ENCODE measurements around the gene CALN1.
"Not testable (repeated sequence)": the region's sequence is repeated elsewhere in the genome, so short reads cannot be mapped to it uniquely, and the experiment has no call there.

Gene CALN1

DNA sequence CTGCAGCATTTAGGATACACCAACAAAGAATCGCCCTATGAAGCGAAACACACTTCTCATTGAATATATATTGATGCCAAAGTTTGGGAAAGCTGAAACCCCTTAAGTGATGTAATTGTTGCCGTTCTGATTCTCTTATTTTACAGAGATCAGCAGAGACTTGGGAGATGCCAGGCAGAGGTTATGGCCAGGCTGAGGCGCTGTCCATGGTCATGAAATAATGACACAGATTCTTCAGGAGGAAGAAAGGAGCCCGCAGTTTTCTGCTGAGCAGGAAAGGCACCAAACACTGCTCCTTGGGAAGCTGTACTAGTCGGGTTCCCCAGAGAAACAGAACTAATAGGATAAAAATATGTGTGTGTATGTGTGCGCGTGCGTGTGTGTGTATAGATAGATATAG is 566.0 kb downstream of the CALN1 start:
- DNase-seq, result no peak

DNA sequence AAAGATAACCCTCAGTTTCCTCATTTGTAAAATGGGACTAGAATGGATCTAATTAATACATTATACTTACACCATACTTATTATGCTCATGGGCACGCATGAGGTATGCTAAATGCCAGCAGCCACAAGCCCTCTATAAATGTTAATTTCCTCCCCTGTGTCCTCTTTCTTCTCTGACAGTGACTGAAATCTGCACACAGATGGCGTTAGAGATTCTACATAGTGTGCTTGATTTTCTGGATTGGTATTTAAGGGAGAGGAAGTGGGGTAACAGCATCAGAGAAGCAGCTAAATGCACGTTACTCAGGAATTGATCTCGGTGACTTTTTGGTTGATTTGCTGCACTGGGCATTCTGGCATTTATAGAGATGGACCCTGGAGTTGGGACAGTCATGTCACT is 568.5 kb downstream of the CALN1 start:
- DNase-seq, result no peak

DNA sequence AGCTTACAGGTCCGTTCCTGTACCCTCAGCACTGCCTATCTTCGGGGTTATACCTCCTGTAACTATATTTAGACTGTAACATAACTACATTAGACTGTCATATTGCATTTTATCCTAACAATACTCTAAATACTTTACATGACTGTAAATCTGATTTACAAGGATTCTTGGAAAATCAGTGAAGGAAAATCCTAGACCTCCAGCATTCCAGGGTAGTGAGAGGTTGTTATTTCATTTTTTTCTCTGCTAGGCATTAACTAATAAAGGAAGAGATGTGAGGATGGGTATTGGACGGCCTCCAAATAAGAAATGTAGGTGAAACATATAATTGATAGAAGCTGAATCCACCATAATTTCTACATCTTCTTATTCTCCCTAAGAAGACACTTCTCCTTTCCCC is 569.4 kb downstream of the CALN1 start:
- DNase-seq, result no peak

GRCh38 chr7:71842381-71842780 is 569.8 kb downstream of the CALN1 start:
- DNase-seq, result no peak

GRCh38 chr7:71835056-71835455 is 577.1 kb downstream of the CALN1 start:
- no peak for DNase-seq

GRCh38 chr7:71829515-71829914 is 582.6 kb downstream of the CALN1 start:
- DNase-seq, result no peak

DNA sequence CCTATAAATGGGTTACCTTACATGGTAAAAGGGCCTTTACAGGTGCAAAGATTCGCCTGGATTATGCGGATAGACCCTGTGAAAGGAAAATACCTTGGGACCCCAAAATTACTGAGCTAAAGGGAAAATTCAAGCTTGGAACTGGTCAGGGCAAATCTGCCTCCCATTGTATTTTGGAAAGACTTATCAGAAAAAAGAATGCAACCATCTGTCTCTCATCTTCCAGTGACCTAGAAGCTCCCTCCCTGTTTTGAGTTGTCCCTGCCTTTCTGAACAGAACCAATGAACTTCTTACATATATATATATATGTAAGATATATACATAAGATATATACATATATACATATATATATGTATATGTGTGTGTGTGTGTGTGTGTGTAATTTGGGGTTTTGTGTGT is 583.8 kb downstream of the CALN1 start:
- no peak for DNase-seq

DNA sequence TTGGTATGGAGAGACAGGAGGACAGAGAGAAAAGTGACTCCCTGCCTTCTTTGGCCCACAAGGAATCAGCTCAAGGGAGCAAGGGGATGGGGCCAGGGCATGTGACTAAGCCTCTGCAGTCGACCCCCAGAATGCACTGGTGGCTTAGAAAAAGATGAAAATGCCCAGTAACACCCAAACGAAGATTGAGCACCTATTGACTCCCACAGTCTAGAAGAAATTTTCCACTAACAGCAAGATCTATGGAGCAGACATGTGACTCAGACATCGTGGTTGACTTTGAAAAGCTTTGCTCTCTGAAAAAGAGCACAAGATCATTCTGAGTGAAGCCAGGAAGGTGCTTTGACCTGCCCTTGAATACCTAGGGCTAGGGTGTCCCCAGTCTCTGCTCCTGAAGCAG is 586.0 kb downstream of the CALN1 start:
- no peak for DNase-seq

GRCh38 chr7:71824006-71824760 is 588.0 kb downstream of the CALN1 start:
- no peak for DNase-seq

DNA sequence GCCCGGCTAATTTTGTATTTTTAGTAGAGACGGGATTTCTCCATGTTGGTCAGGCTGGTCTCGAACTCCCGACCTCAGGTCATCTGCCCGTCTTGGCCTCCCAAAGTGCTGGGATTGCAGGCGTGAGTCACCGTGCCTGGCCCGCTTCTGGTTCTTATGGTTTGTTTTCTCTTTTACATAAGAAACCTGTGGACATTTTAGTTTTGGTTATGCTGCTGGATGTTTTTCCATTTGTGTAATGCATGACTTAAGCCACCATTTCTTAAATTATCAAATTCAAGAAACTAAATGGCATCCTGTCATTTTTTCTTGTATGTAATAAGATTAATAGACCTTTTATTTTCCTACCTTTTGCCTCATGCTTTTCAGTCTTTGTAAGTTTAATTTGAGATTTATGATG is 589.7 kb downstream of the CALN1 start:
- not testable (repeated sequence) for DNase-seq

DNA sequence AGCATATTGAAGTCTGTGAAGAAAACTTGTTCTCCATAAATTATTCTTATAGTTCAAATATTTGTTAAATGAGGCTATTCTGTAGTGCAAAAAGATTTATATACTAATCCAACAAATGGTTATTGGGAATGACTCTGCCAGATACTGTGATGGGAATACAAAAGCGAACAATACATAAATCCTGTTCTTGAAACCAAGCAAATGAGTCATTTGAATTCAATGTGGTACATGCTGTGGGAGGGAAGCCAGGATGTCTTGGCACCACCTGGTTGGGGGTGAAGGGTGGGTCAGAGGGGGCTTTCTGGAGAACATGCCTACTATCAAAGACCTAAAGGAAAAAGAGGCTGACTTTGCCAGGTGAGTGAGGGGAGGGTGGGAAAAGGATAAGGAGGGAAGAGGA is 594.2 kb downstream of the CALN1 start:
- no peak for DNase-seq

GRCh38 chr7:71808115-71808514 is 604.0 kb downstream of the CALN1 start:
- no peak for DNase-seq

DNA sequence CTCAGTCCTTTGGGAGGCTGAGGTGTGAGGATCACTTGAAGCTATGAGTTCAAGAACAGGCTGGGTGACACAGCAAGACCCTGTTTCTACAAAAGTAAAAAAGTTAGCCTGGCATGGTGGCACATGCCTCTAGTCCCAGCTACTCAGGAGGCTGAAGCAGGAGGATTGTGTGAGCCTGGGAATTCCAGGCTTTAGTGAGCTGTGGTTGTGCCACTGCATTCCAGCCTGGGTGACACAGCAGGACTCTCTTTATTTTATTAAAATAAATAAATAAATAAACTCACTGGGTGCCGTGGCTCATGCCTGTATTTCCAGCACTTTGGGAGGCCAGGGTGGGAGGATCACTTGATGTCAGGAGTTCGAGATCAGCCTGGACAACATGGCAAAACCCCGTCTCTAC is 607.9 kb downstream of the CALN1 start:
- DNase-seq, result no peak

GRCh38 chr7:71801976-71802375 is 610.2 kb downstream of the CALN1 start:
- no peak for DNase-seq

DNA sequence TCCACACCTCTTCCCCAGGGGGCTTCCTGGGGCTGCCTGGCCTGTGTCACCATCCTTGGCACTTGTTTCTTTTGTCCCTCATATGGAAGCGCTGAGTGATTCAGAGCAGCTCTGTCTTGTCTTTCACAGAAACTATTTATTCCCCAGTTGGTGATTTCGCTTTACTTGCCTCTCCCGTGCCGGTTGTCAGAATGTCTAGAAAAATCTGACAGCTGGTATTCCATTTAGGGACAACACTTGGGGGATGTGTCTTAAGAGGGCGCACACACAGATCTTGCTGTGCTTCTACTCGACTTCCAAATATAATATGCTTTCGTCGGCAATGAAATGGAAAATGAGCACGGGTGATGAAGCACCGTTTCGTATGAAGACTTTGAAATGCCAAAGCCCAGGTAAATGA is 611.8 kb downstream of the CALN1 start:
- DNase-seq, result no peak

GRCh38 chr7:71795410-71795809 is 616.7 kb downstream of the CALN1 start:
- no peak for DNase-seq

DNA sequence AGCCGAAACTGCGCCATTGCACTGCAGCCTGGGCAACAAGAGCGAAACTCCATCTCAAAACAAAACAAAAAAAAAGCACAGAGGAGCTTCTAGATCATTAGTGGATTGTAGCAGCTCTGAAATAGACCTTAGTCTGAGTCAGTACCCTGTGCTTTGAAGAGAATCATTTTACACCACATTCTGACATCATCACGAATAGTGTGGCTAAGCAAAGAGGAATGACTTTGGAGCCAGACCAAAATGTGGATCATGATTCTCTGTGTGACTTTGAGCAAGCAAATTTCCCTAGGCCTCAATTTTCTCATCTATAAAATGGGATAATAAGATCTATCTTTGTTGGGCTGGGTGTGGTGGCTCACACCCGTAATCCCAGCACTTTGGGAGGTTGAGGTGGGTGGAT is 618.9 kb downstream of the CALN1 start:
- DNase-seq, result no peak

- DNase-seq, result no peak
Observed at GRCh38 chr7:71787513-71787912, 624.6 kb downstream of the CALN1 start.

DNA sequence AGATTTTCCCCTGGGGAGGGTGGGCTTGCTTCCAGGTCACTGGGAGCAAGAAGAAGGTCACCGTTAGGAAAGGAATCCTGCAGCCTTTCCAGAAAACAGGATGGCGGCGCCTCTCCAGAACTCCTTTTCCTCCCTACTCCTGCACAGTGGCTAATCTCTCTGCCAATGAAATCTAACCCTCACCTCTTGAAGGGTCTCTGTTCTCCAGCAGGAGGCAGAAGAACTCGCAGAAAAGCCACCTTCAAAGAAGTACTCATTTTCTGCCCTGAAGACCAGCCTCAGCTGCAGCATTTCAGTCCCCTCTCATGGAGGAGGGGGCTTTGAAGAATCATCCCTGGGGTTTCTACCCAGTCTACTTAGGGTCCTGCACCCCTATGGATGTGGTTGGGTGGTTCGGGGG is 626.9 kb downstream of the CALN1 start:
- DNase-seq, result no peak

GRCh38 chr7:71784781-71785180 is 627.4 kb downstream of the CALN1 start:
- DNase-seq, result no peak

GRCh38 chr7:71784180-71784579 is 628.0 kb downstream of the CALN1 start:
- DNase-seq, result no peak

- no peak for DNase-seq
Observed at GRCh38 chr7:71783779-71784178, 628.4 kb downstream of the CALN1 start.

DNA sequence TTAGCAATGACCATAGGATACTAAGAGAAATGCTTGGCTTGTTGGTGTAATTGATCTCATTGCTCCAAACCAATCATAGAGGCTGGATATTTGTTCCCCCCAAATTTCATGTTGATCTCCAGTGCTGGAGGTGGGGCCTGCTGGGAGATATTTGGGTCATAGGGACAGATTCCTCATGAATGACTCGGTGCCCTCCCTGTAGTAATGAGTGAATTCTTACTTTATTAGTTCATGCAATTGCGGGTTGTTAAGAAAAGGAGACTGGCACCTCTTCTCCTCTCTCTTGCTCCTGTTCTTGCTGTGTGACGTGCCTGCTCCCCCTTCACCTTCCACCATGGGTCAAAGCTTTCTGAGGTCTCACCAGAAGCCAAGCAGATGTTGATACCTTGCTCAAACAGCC is 630.1 kb downstream of the CALN1 start:
- no peak for DNase-seq

DNA sequence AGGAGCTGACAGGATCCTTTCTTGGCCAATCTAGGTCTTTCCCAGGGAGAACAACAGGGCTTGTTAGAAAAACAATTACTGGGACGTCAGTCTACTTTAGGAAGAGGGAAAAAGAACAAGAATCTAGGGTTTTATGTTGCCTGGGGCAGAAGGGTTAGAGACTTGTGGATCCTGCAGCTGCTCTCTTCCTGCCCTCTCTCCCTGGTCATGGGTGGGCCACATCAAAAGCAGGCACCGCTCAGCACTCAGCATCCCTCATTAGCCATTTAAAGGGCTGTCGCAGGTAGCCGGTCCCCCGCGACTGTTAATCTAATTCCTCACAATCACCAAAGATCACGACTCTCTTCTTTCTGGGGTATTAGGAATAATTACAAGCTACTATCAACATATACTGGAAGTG is 631.9 kb downstream of the CALN1 start:
- no peak for DNase-seq

- DNase-seq, result no peak
Observed at GRCh38 chr7:71777278-71777677, 634.9 kb downstream of the CALN1 start.

DNA sequence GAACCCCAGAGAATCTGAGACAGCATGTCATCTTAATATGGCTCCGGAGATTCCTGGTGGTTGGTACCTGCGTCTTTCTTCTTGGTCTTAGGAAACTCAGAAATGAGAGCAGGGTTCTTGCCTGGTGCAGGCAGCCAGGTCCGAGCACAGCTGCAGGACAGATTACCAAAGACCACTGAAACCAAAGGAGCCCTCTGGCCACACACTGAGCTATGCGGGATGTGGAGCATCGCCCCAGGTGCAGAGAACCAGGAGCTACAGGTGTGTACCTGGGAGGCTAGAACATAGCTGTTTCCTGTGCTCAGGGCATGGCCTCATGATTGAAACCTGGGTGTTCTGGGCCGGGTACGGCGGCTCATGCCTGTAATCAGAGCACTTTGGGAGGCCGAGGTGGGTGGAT is 635.4 kb downstream of the CALN1 start:
- no peak for DNase-seq

Measured in NCI-H524 treated with DMSO at 0.1 percent for 48 hours (cell line).